ENCODE results near the gene TPST1.

DNA sequence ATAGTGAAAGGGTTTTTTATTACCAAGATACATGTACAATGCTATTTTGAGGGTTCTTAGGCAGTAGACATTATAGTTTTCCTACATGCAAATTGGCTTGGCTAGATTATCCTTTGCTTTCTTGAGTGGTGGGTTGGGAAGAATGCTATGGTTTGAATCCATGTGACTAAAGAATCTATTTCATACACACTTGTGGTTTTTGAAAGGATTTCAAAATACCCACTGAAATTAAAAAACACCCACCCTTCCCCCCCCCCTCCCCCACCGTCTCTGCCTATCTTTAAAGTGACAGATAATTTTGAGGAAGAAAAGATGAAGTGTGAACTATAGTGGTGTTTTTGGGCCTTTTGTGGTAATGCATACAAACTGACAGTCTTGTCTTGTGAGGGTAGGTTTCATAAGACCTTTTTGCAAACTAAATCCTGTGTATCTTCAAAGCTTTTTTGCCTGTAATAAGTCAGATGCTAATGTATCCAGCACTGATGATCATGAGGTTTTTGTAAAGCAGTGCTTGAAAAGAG, 90.9 kb downstream of the TPST1 start:
- no peak for TF ChIP-seq POLR2AphosphoS5 (IDR thresholded peaks at IDR 0.05; ENCODE audit: borderline replicate concordance, low read depth, low read length)
- TF ChIP-seq EZH2 (IDR thresholded peaks at IDR 0.05): no peak

All from SK-N-MC (cell line).